NCI-H1417 (cell line): ENCODE results near the gene ARHGEF19.
"Not testable (repeated sequence)": the region's sequence is repeated elsewhere in the genome, so short reads cannot be mapped to it uniquely, and the experiment has no call there.

Experiments used
- DNase-seq, 3 experiments: peaks; one replicate each; lab custom pipeline; 2025; lab: John Stamatoyannopoulos, UW

ARHGEF19 gene

DNA sequence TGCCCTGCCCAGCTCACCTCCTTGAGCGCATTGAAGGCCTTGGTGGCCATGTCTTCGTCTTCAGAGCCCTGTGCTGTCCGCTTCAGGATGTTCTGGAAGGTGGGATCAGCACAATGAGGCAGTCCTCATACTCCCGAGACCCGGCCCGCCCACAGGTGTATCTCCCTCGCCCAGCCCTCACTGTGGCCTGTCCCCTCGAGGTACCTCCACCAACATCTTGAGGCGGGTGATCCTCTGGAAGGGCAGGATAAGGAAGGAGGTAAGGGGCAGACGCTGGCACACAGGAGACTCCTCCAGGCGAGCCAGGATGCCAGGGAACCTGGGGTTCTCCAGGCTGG is 7.1 kb downstream of the ARHGEF19 start:
- no peak for DNase-seq

GRCh38 chr1:16204634-16205333 is 7.7 kb downstream of the ARHGEF19 start:
- DNase-seq, result peak in 1 of 3 experiments; percentile 44

DNA sequence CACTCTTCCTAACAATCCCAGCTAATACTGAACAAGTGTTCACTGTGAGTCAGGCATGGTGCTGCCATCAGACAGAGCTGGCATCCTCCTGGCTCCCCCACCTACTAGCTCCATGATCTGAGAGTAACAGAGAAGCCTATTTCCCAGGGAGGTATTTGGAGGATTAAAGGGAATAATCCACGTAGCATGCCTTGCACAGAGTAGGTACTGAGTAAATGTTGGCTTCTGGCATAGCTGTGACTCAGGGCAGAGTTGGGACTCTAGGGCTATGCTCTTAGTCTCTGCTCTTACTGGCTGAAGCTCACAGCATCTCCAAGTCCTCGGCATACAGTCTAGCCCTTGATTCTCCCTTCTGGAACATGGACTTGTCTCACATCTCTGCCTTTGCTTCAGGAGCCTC is 8.2 kb downstream of the ARHGEF19 start:
- DNase-seq, result no peak

DNA sequence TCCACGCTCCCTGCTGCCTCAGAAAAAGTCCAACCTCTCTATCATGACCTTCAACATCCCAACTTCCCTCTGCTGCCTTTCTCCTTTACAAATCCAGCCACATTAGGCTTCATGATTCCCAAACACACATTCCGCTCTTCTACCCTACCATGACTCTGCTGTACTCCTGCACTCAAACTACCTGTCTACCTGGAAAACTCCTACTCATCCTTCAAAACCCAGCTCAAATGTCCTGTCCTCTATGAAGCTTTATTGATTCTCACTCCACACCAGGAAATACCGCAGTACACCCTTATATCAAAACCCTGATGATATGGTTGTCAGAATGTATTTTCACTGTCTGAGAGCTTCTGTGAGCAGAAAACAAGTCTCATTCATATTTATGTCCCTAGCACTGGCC is 8.9 kb downstream of the ARHGEF19 start:
- no peak for DNase-seq

GRCh38 chr1:16202281-16203210 is 9.9 kb downstream of the ARHGEF19 start:
- no peak for DNase-seq

DNA sequence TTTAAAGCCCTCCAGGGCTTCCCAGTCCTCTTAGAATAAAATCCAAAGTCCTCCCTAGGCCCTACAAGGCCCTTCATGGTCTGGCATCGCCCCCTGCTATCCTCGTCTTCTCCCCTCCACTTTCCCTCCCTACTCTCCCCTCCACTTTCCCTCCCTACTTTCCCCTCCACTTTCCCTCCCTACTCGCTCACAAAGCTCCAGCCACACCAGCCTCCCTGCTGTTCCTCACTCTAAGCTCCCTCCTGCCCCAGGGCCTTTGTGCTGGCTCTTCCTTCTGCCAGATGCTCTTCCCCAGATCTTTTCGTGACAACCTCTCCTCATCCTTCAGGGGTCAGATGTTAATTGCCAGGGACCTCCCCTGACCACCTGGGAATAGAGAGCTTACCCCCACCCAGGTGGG is 12.8 kb downstream of the ARHGEF19 start:
- DNase-seq, result no peak

DNA sequence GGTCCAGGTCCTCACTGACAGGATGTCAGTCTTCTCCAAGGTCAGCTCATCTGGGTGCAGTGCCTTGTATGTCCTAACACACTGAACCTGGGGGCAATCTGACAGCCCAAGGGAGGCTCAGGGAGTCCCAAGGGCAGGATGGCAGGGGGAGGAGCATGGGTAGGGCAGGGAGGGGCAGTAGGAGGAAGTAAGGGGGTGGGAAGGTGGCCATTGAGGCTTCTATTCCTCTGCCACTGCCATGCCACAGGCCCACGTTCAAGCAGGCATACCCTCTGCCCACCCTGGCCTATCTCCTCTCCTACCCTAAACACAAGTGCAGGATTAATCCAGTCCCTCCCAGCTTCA is 13.3 kb downstream of the ARHGEF19 start:
- no peak for DNase-seq

GRCh38 chr1:16198444-16199156 is 13.9 kb downstream of the ARHGEF19 start:
- DNase-seq, result no peak

- DNase-seq, result no peak
Measured at GRCh38 chr1:16196874-16197273, 15.6 kb downstream of the ARHGEF19 start.

DNA sequence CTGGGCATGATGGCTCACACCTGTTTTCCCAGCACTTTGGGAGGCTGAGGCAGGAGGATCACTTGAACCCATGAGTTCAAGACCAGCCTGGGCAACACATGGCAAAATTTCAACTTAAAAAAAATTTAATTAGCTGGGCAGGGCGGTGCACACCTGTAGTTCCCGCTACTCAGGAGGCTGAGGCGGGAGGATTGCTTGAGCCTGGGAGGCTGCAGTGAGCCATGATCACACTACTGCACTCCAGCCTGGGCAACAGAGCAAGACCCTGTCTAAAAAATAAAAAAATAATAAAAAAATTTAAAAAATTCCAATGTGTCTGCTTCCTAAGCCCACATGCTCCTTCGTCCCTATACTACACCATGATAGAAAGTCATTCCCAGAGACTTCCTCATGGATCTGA is 16.3 kb downstream of the ARHGEF19 start:
- DNase-seq, result not testable (repeated sequence)

- no peak for DNase-seq
Measured at GRCh38 chr1:16195518-16195905, 16.9 kb downstream of the ARHGEF19 start.

DNA sequence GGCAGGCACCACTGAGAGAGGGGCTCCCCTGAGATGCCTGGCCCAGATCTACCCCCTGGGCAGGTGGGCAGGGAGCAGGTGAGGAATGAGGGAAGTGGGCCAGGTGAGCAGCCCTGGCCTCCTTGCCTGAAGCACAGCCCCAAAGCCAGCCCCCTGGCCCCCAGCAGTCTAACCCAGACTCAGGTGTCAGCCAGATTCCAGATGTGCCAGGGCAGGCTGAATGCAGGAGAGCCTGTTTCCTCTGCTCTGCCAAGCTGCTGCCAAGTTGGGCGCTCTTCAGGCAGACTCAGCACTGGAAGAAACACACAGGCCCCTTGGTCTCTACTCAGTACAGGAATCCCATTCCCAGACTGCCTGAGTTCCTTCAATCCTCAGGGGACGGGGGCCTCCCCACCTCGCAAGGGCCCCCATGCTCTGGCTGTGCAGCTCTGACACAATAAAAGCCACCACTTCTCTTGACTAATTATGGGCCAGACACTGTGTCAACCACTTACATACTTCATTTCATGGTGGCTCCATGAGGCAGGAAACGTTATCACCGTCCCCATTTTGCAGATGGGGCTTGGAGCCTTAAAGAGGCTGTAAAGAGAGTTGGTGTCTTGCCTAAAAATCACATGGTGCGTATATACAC is 20.4 kb downstream of the ARHGEF19 start:
- DNase-seq, result peak in 2 of 3 experiments; percentile 18 to 70

- DNase-seq, result no peak
Measured at GRCh38 chr1:16191309-16191708, 21.1 kb downstream of the ARHGEF19 start.

DNA sequence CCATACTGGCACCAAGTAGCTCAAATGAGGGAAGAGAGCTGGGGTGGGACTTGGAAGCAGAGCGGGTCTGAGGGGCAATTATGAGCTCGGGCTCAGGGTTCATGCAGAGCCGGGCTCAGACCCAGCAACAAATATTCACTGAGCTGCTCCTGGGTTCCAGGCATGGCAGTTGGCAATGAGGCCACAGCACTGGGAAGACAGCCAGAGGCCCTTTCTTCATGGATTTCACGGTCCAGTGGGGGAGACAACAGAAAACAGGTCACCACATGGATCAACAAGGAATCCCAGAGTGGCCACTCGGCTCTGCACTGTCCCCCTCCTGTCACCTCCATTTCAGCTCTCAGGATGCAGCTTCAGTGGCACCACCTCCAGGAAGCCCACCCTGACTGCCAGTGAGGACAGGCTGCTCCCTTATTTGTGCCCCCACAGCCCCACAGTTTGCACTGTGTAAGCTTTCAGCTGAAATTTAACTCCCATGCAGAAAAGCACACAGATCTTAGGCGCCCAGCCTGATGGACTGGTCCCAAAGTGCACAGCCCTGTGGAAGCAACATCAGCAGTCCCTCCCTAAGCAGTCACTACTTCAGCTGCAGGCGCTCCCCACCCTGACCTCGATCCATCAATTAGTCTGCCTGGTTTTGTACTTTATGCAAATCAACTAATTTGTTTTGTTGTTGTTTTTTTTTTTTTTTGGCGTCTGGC is 22.4 kb downstream of the ARHGEF19 start:
- DNase-seq, result no peak

- DNase-seq, result no peak
Measured at GRCh38 chr1:16189003-16189402, 23.4 kb downstream of the ARHGEF19 start.

- peak; percentile 42 to 70 (median 57) for DNase-seq
Measured at GRCh38 chr1:16187748-16188401, 24.6 kb downstream of the ARHGEF19 start.

- DNase-seq, result no peak
Measured at GRCh38 chr1:16186655-16187235, 25.7 kb downstream of the ARHGEF19 start.

GRCh38 chr1:16184557-16185303 is 27.7 kb downstream of the ARHGEF19 start:
- no peak for DNase-seq

GRCh38 chr1:16183765-16184556 is 28.5 kb downstream of the ARHGEF19 start:
- no peak for DNase-seq
